OCI-LY7 (cell line): ENCODE data around the gene CPNE1. TPM values are rescaled to one million over a fixed set of nuclear protein-coding genes. Genes with fewer than 3 reads are reported as not detected.

Experiments used
- BruUV-seq: library from RNA; stranded (reverse); fragments of 400-500 nt; replicated peaks from 2 replicates; lab custom pipeline; 2021; lab: Mats Ljungman, UMichigan
- CTCF ChIA-PET: fragments of 300-600 bp; sonication (Branson Sonifier 250); formaldehyde crosslinking; loops from one replicate; lab custom pipeline; 2022; ENCODE audit warnings: antibody characterized with exemption; ENCODE audit not compliant: unreplicated experiment; lab: Charles Lee
- POLR2A ChIA-PET: fragments of 300-600 bp; sonication (Branson Sonifier 250); formaldehyde crosslinking; loops from one replicate; lab custom pipeline; 2022; ENCODE audit warnings: antibody characterized with exemption; lab: Charles Lee
- DNase-seq: peaks from one replicate; pipeline ENCODE4 v3.0.0-alpha.2; 2015; ENCODE audit warnings: low spot score
- H2AFZ ChIP-seq: fragments of 200-600 bp; sonication (generic), shearing (Covaris generic); 2 replicates; pipeline ENCODE4 v1.6.1; 2014; ENCODE audit warnings: mild to moderate bottlenecking, antibody characterized with exemption, low read length, moderate library complexity
- H3K27ac ChIP-seq: fragments of 200-600 bp; sonication (generic); 2 replicates; pipeline ENCODE4 v1.5.1; 2014; ENCODE audit warnings: mixed run types, low read depth, mild to moderate bottlenecking, moderate library complexity, low read length, inconsistent platforms; ENCODE audit not compliant: poor library complexity, severe bottlenecking
- H3K36me3 ChIP-seq: fragments of 200-600 bp; sonication (generic); 2 replicates; pipeline ENCODE4 v1.6.1; 2014; ENCODE audit warnings: mild to moderate bottlenecking, antibody characterized with exemption, low read length, moderate library complexity, mixed read lengths; ENCODE audit not compliant: insufficient read depth
- H3K4me1 ChIP-seq: fragments of 200-600 bp; sonication (generic); 2 replicates; pipeline ENCODE4 v1.5.1; 2014; ENCODE audit warnings: mild to moderate bottlenecking, low read length; ENCODE audit not compliant: insufficient read depth, poor library complexity, severe bottlenecking
- H3K4me2 ChIP-seq: fragments of 200-600 bp; sonication (generic); 2 replicates; pipeline ENCODE4 v1.6.1; 2014; ENCODE audit warnings: mild to moderate bottlenecking, low read length
- H3K4me3 ChIP-seq: fragments of 200-600 bp; sonication (generic); 2 replicates; pipeline ENCODE4 v1.5.1; 2014; ENCODE audit warnings: mild to moderate bottlenecking, low read depth, low read length; ENCODE audit not compliant: poor library complexity, severe bottlenecking
- H3K79me2 ChIP-seq: fragments of 200-600 bp; sonication (generic); 2 replicates; pipeline ENCODE4 v1.6.1; 2016; ENCODE audit warnings: low read depth, mild to moderate bottlenecking, low read length, moderate library complexity, mixed read lengths; ENCODE audit not compliant: insufficient read depth
- H3K9me2 ChIP-seq: fragments of 200-600 bp; sonication (generic); 2 replicates; pipeline ENCODE4 v1.6.1; 2016; ENCODE audit warnings: mild to moderate bottlenecking, low read length, mixed read lengths; ENCODE audit not compliant: insufficient read depth
- H3K9me3 ChIP-seq: fragments of 200-600 bp; sonication (generic); 2 replicates; pipeline ENCODE4 v1.6.1; 2014; ENCODE audit warnings: mild to moderate bottlenecking, mixed run types, low read length, mixed read lengths
- H4K20me1 ChIP-seq: fragments of 200-600 bp; sonication (generic); 2 replicates; pipeline ENCODE4 v1.6.1; 2014; ENCODE audit warnings: mild to moderate bottlenecking, antibody characterized with exemption, low read length, moderate library complexity, mixed read lengths; ENCODE audit not compliant: insufficient read depth
- CTCF ChIP-seq: fragments of 200-600 bp; sonication (generic); conservative IDR thresholded peaks from 2 replicates; pipeline ENCODE4 v1.5.1; 2014; ENCODE audit warnings: mild to moderate bottlenecking, antibody characterized with exemption, low read length, moderate library complexity, mixed read lengths
- EZH2phosphoT487 ChIP-seq: fragments of 200-600 bp; sonication (generic); IDR thresholded peaks from 2 replicates; pipeline ENCODE4 v1.6.1; 2018; ENCODE audit warnings: low read depth, borderline replicate concordance, mild to moderate bottlenecking, mixed run types, antibody characterized with exemption, low read length, moderate library complexity, mixed read lengths
- intact Hi-C: fragments of 100-400 bp; cut with micrococcal nuclease; formaldehyde crosslinking; loops from one replicate; pipeline ENCODE4 v1.10.0; 2022; ENCODE audit not compliant: unreplicated experiment
- total RNA-seq, 2 experiments: library from RNA; depleted of rRNA in 1 of 2; stranded (reverse); fragments of >200 nt in 1 of 2; shearing (Covaris generic) in 1 of 2; gene quantifications; 2 replicates each; pipeline ENCODE4 v1.2.3, GENCODE V29; 2014 to 2022

CPNE1 gene
- total RNA-seq, 2 experiments from 2014 or later = 83.3 to 202 TPM

GRCh38 chr20:35680452-35681183, 15.9 kb upstream of the CPNE1 start:
- H3K79me2 ChIP-seq = no peaks in the 10 kb centered on the region
- intact Hi-C loops = no loop called here
- H3K9me2 ChIP-seq = no peaks in the 10 kb centered on the region
- H3K4me3 ChIP-seq = no peak overlapping the region
- CTCF ChIA-PET = interaction anchor here (0.6 kb wide), 1 partner anchor 80 kb away, joined by 3 read pairs; no protein-coding TSS in a partner anchor
- H3K4me2 ChIP-seq = peak overlapping the region; percentile 28; the same call in 1 of the 2 replicates
- peaks cover 13% of the 10 kb centered on the region for H3K4me1 ChIP-seq
- peaks cover 9% of the 10 kb centered on the region for H3K36me3 ChIP-seq
- H3K27ac ChIP-seq = peak overlapping the region; percentile 18
- DNase-seq = peak; percentile 15
- no peak for TF ChIP-seq EZH2phosphoT487
- no peak for TF ChIP-seq CTCF
- POLR2A ChIA-PET = interaction anchor here (0.6 kb wide), 1 partner anchor 109 kb away, joined by 9 read pairs; no protein-coding TSS in a partner anchor
- H4K20me1 ChIP-seq = no peaks in the 10 kb centered on the region
- H2AFZ ChIP-seq = no peak overlapping the region
- H3K9me3 ChIP-seq = no peaks in the 10 kb centered on the region
- BruUV-seq = no TSS peak

GRCh38 chr20:35674921-35675320, 10.2 kb upstream of the CPNE1 start:
- TF ChIP-seq EZH2phosphoT487 (no peak), CTCF (no peak)
- POLR2A ChIA-PET = no interaction called here
- intact Hi-C loops = no loop called here
- Histone ChIP-seq H3K9me3 (no peaks in the 10 kb centered on the region), H2AFZ (no peak overlapping the region), H3K79me2 (no peaks in the 10 kb centered on the region), H3K4me2 (no peak overlapping the region), H3K9me2 (no peaks in the 10 kb centered on the region), H3K4me3 (no peak overlapping the region), H4K20me1 (no peaks in the 10 kb centered on the region), H3K36me3 (peaks cover 36% of the 10 kb centered on the region), H3K27ac (no peak overlapping the region), H3K4me1 (no peaks in the 10 kb centered on the region)
- no peak for DNase-seq
- CTCF ChIA-PET = no interaction called here
- no TSS peak for BruUV-seq

GRCh38 chr20:35673884-35674283, 9.2 kb upstream of the CPNE1 start:
- Histone ChIP-seq H3K9me2 (no peaks in the 10 kb centered on the region), H3K4me1 (no peaks in the 10 kb centered on the region), H3K4me2 (no peak overlapping the region), H3K36me3 (peaks cover 46% of the 10 kb centered on the region), H4K20me1 (no peaks in the 10 kb centered on the region), H3K79me2 (no peaks in the 10 kb centered on the region), H3K4me3 (no peak overlapping the region), H3K27ac (no peak overlapping the region), H3K9me3 (no peaks in the 10 kb centered on the region), H2AFZ (no peak overlapping the region)
- TF ChIP-seq CTCF (no peak), EZH2phosphoT487 (no peak)
- DNase-seq = no peak
- intact Hi-C loops = no loop called here
- ChIA-PET POLR2A (no interaction called here), CTCF (no interaction called here)
- no TSS peak for BruUV-seq
